SJCRH30 (cell line): ENCODE data around the gene GPR32. TPM values are rescaled to one million over a fixed set of nuclear protein-coding genes. Genes with fewer than 3 reads are reported as not detected.

ENCODE experiments used
- DNase-seq, 2 experiments: peaks; one replicate each; pipeline ENCODE4 v3.0.0-alpha.2; 2015 to 2020
- H3K27ac ChIP-seq: fragments of 250-450 bp; sonication (Bioruptor Pico); 2 replicates; pipeline ENCODE4 v1.5.1; 2020; ENCODE audit warnings: mild to moderate bottlenecking, moderate library complexity
- H3K27me3 ChIP-seq: fragments of 250-450 bp; sonication (Bioruptor Pico); 2 replicates; pipeline ENCODE4 v1.5.1; 2020; ENCODE audit warnings: mild to moderate bottlenecking, moderate library complexity
- H3K36me3 ChIP-seq: fragments of 250-450 bp; sonication (Bioruptor Pico); 2 replicates; pipeline ENCODE4 v1.5.1; 2020; ENCODE audit warnings: mild to moderate bottlenecking, moderate library complexity
- H3K4me1 ChIP-seq: fragments of 250-450 bp; sonication (Bioruptor Pico); 2 replicates; pipeline ENCODE4 v1.5.1; 2020; ENCODE audit warnings: mild to moderate bottlenecking, moderate library complexity
- H3K4me3 ChIP-seq: fragments of 250-450 bp; sonication (Bioruptor Pico); 2 replicates; pipeline ENCODE4 v1.5.1; 2020; ENCODE audit warnings: mild to moderate bottlenecking, moderate library complexity
- H3K9me3 ChIP-seq: fragments of 250-450 bp; sonication (Bioruptor Pico); replicated peaks from 2 replicates; pipeline ENCODE4 v1.5.1; 2020; ENCODE audit warnings: mild to moderate bottlenecking, moderate library complexity
- total RNA-seq: library from RNA; depleted of rRNA; stranded (reverse); fragments of >200 nt; shearing (Covaris generic); gene quantifications from 2 replicates; pipeline ENCODE4 v1.2.3, GENCODE V29; 2014; rRNA removed

The GPR32 gene
- total RNA-seq, 1 experiment from 2014 or later, result not detected

GRCh38 chr19:50818859-50819472 is 48.7 kb downstream of the GPR32 start:
- DNase-seq, result no peak
- H3K36me3 ChIP-seq, result no peaks in the 10 kb centered on the region
- no peak overlapping the region for H3K27ac ChIP-seq
- peaks cover 6% of the 10 kb centered on the region; the same call in 1 of the 2 replicates for H3K4me1 ChIP-seq
- no peak overlapping the region for H3K4me3 ChIP-seq
- H3K9me3 ChIP-seq, result no peaks in the 10 kb centered on the region
- H3K27me3 ChIP-seq, result 0 out of 2 replicates have a peak, but pooled peaks cover 3% of the 10 kb centered on the region

GRCh38 chr19:50819636-50820035 is 49.4 kb downstream of the GPR32 start:
- no peaks in the 10 kb centered on the region for H3K9me3 ChIP-seq
- H3K27ac ChIP-seq, result no peak overlapping the region
- H3K4me3 ChIP-seq, result no peak overlapping the region
- H3K27me3 ChIP-seq, result 0 out of 2 replicates have a peak, but pooled peaks cover 3% of the 10 kb centered on the region
- no peaks in the 10 kb centered on the region for H3K36me3 ChIP-seq
- peaks cover 11% of the 10 kb centered on the region; the same call in 1 of the 2 replicates for H3K4me1 ChIP-seq
- no peak for DNase-seq

- H3K4me3 ChIP-seq, result no peak overlapping the region
- H3K4me1 ChIP-seq, result peaks cover 11% of the 10 kb centered on the region; the same call in 1 of the 2 replicates
- no peak for DNase-seq
- no peak overlapping the region for H3K27ac ChIP-seq
- H3K36me3 ChIP-seq, result no peaks in the 10 kb centered on the region
- 0 out of 2 replicates have a peak, but pooled peaks cover 3% of the 10 kb centered on the region for H3K27me3 ChIP-seq
- H3K9me3 ChIP-seq, result no peaks in the 10 kb centered on the region
These were observed 49.8 kb downstream of the GPR32 start for GRCh38 chr19:50820086-50820485.

- Histone ChIP-seq H3K4me1 (peaks cover 11% of the 10 kb centered on the region; the same call in 1 of the 2 replicates), H3K27me3 (0 out of 2 replicates have a peak, but pooled peaks cover 3% of the 10 kb centered on the region), H3K4me3 (no peak overlapping the region), H3K27ac (no peak overlapping the region), H3K36me3 (no peaks in the 10 kb centered on the region), H3K9me3 (no peaks in the 10 kb centered on the region)
- DNase-seq, result no peak
These were observed 50.4 kb downstream of the GPR32 start for GRCh38 chr19:50820549-50821247.

GRCh38 chr19:50821248-50821612 is 51.0 kb downstream of the GPR32 start:
- Histone ChIP-seq H3K4me1 (peaks cover 11% of the 10 kb centered on the region; the same call in 1 of the 2 replicates), H3K4me3 (no peak overlapping the region), H3K27ac (no peak overlapping the region), H3K27me3 (0 out of 2 replicates have a peak, but pooled peaks cover 3% of the 10 kb centered on the region), H3K9me3 (no peaks in the 10 kb centered on the region), H3K36me3 (no peaks in the 10 kb centered on the region)
- DNase-seq, result no peak

Other genes starting within 250 kb of the GPR32 start
- gene LRRC4B, start 202.0 kb upstream of the GPR32 start, total RNA-seq, result 0.02 and 0.13 TPM in 2 replicates
- 1.5 and 1.8 TPM in 2 replicates for gene SYT3, start 130.6 kb upstream of the GPR32 start, total RNA-seq
- not detected in 2 replicates for gene C19orf81, start 121.0 kb upstream of the GPR32 start, total RNA-seq
- gene SHANK1, start 50.7 kb upstream of the GPR32 start, total RNA-seq, result not detected in 2 replicates
- gene CLEC11A, start 47.1 kb upstream of the GPR32 start, total RNA-seq, result 2.0 and 3.0 TPM in 2 replicates
- gene ACP4, start 20.0 kb downstream of the GPR32 start, total RNA-seq, result not detected in 2 replicates
- 0.13 and 0.18 TPM in 2 replicates for gene KLK1, start 53.3 kb downstream of the GPR32 start, total RNA-seq
- not detected in 2 replicates for gene KLK15, start 63.1 kb downstream of the GPR32 start, total RNA-seq
- gene KLK3, start 84.5 kb downstream of the GPR32 start, total RNA-seq, result not detected in 2 replicates
- gene KLK2, start 103.0 kb downstream of the GPR32 start, total RNA-seq, result not detected in 2 replicates
- gene KLK4, start 140.9 kb downstream of the GPR32 start, total RNA-seq, result 0.32 and 0.48 TPM in 2 replicates
- not detected in 2 replicates for gene KLK5, start 182.6 kb downstream of the GPR32 start, total RNA-seq
- not detected in 2 replicates for gene KLK6, start 199.1 kb downstream of the GPR32 start, total RNA-seq
- gene KLK7, start 213.5 kb downstream of the GPR32 start, total RNA-seq, result not detected in 2 replicates
- not detected in 2 replicates for gene KLK8, start 231.1 kb downstream of the GPR32 start, total RNA-seq
- gene KLK10, start 249.2 kb downstream of the GPR32 start, total RNA-seq, result not detected in 2 replicates